ENCODE data around the gene B3GAT1. TPM values are rescaled to one million over a fixed set of nuclear protein-coding genes. Genes with fewer than 3 reads are reported as not detected.
A peak's percentile ranks its signal among the peaks of the same experiment; 100 is the strongest.

B3GAT1 gene
- total RNA-seq, 1 donor from 2014 or later, result 34.6 TPM

- DNase-seq, result no peak
Observed at GRCh38 chr11:134371436-134372185, 40.4 kb downstream of the B3GAT1 start.

DNA sequence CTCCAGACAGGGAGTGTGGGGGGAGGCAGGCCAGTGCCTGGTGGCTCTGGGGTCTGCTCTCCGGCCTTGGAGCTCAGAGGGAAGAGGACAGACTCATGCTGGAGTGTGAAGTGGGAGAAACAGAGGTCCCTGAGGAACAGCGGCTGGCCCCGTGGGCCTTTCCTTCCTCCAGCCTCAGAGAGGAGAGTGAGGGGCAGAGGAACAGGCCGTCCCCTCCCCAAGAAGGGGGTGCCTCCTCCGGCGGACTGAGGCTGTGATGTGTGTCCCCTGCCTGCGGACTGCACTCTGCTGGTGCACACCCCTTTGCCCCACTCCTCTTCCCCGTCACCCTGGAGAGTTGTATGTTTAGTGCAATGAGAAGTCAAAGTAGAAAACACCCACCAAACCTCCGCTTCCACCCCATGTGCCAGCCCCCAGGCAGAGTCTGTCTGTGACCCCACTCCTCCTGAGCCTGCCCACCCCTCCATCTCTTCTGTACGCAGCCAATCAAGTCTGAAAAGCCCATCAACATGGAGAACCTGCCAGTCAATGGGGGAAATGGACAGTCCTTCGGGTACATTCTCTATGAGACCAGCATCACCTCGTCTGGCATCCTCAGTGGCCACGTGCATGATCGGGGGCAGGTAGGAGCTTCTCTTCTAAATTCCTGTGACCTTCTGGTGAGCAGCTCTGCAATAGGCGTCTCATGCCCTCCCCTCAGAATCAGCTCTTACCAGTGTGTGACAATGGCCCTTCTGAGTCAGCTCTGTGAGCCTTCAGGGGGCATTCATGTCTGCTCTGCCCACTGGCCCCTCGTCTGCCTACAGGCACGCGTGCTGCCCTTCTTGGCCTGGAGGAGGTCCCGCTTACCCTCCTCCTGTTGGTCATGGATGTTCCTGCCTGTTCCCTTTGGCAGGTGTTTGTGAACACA, 41.3 kb downstream of the B3GAT1 start:
- DNase-seq, result no peak

DNA sequence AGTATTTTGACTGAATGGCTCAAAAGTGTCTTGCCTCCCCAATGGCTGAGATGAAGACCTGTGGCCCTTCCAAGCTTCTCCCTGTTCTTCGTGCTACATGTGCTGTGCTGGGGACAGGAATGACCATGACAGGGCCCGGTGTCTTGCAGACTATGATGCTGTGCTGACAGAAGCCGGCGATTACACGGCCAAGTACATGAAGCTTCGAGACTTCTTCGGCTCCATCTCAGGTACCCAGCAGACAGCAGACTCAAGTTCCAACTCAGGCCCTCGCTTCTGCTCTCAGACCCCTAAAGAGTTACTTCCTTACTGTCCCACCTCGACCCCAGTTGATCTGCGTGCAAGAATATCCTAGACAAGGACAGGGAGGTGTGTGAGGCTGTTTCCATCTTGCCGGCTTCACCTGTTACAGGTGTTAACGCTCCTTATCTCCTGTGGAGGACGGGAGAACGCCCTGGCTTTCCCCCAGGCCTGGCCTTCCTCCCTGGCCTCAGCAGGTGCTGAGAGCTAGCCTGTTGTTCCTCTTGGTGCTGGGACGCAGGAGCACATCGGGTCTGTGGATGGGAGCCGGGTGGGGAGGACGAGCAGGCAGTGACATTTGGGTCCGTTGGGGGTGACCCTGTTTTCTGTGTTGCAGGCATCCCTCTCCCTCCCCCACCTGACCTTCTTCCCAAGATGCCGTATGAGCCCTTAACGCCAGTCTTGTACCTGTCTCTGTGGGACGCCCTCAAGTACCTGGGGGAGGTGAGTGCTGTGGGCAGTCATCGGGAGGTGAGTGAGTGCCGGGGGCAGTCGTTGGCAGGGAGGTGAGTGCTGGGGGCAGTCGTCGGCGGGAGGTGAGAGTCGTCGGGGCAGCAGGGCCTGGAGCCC, 42.2 kb downstream of the B3GAT1 start:
- DNase-seq, result no peak

GRCh38 chr11:134367781-134368180, 44.3 kb downstream of the B3GAT1 start:
- DNase-seq, result no peak

DNA sequence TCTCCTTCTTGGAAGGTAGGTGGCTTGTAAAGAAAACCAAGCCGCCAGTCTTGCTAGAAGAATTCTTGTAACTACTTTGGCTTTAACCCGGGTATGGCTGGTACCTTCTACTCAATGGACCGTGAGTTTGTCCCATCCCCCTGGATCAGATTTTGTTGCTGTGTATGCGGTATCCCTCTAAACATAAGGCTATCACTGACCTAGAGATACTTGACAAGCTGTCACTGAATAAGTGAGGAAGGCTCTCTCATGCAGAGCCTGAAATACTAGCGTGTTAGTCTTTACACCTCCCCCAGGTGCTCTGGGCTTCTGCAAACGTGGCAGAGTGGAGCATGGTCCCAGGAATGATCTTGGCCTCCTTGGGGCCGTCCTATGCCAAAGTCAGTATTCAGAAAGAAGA, 45.8 kb downstream of the B3GAT1 start:
- DNase-seq, result no peak

- peak; percentile 59 for DNase-seq
Observed at GRCh38 chr11:134365011-134365925, 46.8 kb downstream of the B3GAT1 start.

DNA sequence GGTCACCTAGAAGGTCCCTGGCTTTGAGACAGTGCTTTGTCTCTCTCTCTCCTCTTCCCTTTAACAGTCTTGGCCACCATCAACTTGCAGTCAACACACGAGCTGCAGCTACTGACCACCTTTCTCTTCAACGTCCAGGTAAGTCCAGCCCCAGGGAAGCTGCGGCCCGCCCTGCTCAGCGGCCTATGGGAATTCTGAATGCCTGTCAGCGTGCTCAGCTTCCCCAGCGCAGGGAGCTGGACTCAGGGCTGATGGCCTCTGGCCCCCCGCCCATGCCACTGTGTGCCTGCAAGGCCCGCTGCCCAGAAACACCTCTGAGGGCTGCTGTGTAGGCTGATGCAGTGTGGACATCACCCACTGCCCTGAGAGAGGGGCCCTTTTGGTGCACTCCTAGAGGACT, 47.8 kb downstream of the B3GAT1 start:
- no peak for DNase-seq

DNA sequence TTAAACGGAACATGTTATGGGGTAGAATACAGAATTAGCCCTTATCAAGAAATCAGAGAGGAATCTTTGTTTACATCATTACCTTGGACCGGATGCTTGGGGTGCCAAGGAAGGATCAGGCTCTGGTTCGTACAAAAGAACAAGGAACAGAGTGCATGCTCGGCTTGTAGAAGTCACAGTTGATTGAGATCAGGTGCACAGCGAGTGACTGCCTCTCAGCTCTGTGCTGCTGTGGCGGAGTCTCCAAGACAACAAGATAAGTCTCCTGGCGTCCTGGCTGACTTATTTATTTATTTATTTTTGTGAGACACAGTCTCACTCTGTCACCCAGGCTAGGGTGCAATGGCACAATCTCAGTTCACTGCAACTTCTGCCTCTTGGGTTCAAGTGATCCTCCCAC, 48.5 kb downstream of the B3GAT1 start:
- DNase-seq, result no peak

- no peak for DNase-seq
Observed at GRCh38 chr11:134363161-134363560, 48.9 kb downstream of the B3GAT1 start.

GRCh38 chr11:134362192-134362901, 49.7 kb downstream of the B3GAT1 start:
- DNase-seq, result no peak

DNA sequence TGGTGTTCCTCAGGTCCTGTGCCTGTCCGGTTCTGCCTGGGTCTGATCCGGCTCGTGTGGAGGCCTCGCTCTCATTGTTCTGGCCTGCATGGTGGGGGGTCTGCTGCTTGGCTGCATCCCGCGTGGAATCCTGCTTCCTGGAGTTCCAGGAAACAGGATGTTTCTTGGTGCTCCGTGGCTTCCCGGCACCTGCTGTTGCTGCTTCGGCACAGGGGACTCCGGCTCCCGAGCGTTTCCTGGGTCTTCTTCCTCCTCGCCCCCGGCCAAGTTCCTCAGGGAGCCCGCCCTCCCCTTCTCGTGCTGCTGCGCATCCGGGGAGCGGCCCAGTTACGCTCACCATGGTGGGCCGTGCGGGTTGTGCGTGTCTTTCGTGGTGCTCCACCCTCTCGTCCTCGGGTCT, 50.4 kb downstream of the B3GAT1 start:
- no peak for DNase-seq

DNA sequence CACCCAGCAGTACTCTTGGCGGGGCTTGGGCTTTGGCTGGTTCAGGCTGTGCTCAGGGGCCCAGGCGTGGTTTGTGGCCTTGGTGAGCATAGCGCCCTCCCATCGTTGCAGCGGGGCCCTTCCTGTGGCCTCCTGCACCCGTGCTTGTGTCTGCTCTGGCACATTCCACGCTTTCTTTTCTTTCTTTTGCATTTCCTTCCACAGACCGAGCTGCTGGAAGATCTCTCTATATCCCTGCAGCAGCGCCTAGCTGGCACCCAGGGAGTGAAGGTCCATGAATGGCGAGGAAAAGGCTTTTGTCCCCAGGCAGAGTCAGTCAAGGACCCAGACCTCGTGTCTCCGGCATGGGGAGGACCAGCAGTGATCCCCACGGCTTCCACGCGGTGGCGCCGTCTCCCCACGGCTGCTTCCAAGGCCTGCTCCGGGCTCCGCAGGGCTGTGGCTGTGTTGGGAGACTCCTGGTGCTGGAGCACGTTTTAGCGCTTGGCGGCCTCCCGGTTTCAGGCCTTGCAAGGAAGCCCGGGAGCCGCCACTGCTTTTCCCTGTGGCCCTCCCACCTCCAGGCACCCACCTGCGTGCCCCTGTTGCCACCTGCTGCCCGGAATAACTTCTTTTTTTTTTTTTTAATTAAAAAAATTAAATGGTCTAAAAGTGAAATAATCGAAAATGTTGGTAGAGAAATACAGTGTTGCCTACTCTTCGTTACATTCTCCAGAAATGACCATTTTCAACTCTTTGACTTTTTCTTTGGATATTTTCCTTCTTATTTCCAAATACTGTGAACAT, 51.8 kb downstream of the B3GAT1 start:
- peak; percentile 78 for DNase-seq

- DNase-seq, result no peak
Observed at GRCh38 chr11:134359646-134360045, 52.4 kb downstream of the B3GAT1 start.

DNA sequence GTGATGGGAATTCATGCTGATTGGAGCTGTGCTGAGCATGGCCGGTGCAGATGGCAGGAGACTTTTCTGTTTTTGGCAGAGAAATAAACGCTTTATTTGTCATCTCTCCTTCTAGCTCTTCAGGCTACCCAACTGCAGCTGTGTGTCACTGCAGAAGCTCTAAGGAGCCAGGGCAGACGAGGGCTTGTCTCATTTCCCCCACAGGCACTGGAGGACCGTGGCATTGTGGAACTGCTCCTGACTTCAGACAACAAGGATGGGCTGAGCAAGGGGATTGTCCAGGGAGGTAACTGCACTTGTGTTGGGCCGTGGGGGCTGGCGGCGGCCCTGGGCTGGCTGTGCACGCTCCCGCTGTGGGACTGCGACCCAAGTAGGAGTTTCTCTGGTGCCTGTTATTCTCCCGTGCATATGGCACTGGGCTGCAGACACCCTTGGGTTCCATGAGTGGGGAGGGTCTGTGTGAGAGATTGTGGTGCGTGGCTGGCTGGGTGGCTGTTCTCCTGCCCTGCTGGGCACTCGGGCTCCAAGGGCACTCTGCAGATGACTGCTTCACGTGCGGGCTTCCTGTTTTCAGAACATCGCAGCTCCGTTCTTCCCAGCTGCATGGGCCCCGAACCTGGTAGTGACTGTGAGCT, 53.1 kb downstream of the B3GAT1 start:
- DNase-seq, result no peak

- no peak for DNase-seq
Observed at GRCh38 chr11:134358165-134358855, 53.7 kb downstream of the B3GAT1 start.

GRCh38 chr11:134357545-134357839, 54.5 kb downstream of the B3GAT1 start:
- no peak for DNase-seq

- no peak for DNase-seq
Observed at GRCh38 chr11:134356656-134357544, 55.1 kb downstream of the B3GAT1 start.

GRCh38 chr11:134355656-134356055, 56.4 kb downstream of the B3GAT1 start:
- DNase-seq, result no peak
